Measurements from ENCODE around the gene GID4.
"Not testable (repeated sequence)": the region's sequence is repeated elsewhere in the genome, so short reads cannot be mapped to it uniquely, and the experiment has no call there.

Gene GID4

GRCh38 chr17:18038861-18039534, at the start of gene GID4, which contains the start of gene ATPAF2:
GID4 (plus strand) TSS chr17:18039408; CDS start chr17:18039465, 57 bp downstream.
ATPAF2 (minus strand) TSS chr17:18039168; CDS start chr17:18039013, 155 bp downstream.
- peak; percentile 97 to 99 for DNase-seq

DNA sequence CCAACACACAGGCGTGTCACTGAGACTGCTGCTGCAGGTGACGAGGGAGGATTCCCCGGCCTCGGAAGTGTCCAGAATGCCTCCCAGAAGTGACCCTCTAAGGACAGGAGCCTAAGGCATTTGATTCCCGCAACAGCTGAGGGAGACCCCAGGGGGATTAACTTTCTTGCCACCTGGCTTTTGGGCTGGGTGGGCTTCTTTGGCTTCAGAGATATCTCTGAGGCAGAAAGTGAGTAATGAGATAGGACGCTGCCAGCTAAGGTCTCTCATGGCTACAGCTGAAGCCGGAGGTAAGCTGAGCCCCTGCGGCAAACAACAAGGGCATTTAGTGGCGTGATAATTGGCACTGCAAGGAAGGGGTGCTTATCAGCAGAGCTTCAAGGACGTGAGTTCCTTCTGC, 49.6 kb upstream of the GID4 start:
- DNase-seq = no peak

- no peak for DNase-seq
Measured at GRCh38 chr17:17990282-17990681, 48.9 kb upstream of the GID4 start.

DNA sequence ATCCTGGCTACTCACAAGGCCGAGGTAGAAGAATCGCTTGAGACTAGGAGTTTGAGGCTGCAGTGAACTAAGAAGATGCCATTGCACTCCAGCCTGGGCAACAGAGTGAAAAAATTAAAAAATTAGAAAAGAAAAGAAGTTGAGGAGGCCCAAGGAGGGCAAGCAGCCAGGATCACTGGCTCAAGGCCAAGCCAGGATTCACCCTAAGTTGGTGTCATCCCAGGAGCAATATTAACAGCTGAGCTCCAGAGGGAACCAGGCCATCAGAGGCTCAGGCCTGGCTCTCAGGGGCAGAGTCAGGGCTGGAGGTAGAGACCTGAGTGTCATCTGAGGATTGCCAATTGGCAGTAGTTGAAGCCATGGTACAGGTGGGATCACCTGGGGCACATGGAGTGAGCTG, 45.8 kb upstream of the GID4 start:
- DNase-seq = no peak

DNA sequence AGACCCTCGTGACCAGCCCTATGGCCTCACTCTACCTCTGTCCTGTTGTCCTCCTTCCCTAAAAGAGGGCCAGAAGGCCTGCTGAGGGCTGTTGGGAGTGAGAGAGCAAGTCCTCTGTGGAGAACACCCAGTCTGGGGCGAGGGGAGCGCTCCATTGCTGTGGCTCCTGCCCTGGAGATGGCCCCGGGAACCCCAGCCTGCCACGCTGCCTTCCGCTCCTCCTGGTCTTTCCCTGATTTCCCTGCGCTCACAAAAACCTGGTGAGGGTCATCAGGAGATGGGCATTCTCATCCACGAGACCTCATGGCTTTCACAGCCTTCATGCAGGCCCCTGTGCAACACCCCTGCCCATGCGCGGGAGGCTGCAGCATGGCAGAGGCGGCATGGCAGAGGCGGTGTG, 45.4 kb upstream of the GID4 start:
- DNase-seq = no peak

DNA sequence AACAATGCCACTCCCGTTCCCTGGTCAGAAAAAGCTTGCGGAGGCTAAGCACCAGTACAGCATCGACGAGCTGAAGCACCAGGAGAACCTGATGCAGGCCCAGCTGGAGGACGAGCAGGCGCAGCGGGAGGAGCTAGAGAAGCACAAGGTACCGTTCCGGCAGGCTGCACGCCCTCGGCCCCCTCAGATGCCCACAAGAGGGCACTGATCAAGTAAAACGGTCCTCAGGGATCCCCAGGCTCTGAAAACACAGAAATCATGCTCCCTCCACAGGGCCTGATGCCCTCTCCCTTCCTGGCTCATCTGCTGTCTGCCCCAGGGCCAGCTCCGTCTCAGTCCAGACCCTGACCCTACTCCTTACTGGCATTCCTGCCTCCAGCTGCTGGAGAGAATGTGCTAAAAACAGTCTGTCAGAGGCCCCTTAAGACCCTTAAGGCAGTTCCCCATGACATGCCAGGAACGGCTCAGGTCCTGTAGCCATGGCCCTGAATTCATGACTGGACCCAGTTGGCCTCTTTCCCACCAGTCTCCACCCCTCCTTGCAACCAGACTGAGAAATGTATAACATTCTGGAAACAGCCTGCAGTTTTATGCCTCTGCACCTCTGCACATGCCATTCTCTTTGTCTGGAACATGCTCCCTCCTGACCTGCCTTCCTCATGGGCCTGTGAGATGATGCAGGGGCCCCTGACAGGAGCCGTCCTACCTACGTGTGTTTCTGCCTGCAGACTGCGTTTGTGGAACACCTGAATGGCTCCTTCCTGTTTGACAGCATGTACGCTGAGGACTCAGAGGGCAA, 44.7 kb upstream of the GID4 start:
- no peak for DNase-seq

GRCh38 chr17:17995887-17996286, 43.3 kb upstream of the GID4 start:
- not testable (repeated sequence) for DNase-seq

DNA sequence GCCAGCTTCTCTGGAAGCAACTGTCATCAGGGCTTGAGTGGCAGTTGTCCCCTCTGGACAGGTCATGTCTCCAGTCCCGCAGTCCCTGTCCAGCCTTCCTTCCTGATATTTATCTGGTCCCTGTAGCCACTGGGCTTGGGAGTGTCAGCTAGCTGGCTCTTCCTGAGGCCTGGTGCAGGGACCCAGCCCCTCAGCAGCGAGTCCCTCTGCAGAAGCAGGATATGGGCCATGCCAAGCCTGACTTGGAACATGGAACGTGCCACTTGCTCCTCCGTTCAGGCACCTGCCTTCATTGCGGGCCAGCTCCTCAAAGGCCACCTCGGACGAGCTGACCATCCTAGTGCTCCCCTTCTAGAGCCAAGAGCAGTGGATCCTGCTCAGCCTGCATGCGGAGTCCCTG, 40.3 kb upstream of the GID4 start:
- DNase-seq = no peak

- no peak for DNase-seq
Measured at GRCh38 chr17:17999364-18000029, 39.7 kb upstream of the GID4 start.

DNA sequence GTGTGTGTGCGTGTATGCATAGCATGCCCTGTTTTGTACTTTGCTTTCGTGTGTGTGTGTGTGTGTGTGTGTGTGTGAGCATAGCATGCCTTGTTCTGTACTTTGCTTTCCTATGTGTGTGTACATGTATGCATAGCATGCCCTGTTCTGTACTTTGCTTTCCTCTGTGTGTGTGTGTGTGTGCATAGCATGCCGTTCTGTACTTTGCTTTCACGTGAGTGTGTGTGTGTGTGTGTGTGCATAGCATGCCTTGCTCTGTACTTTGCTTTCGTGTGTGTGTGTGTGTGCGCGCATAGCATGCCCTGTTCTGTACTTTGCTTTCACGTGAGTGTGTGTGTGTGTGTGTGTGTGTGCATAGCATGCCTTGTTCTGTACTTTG, 39.2 kb upstream of the GID4 start:
- DNase-seq = no peak

- no peak for DNase-seq
Measured at GRCh38 chr17:18002171-18002570, 37.0 kb upstream of the GID4 start.

- no peak for DNase-seq
Measured at GRCh38 chr17:18004345-18004744, 34.9 kb upstream of the GID4 start.

DNA sequence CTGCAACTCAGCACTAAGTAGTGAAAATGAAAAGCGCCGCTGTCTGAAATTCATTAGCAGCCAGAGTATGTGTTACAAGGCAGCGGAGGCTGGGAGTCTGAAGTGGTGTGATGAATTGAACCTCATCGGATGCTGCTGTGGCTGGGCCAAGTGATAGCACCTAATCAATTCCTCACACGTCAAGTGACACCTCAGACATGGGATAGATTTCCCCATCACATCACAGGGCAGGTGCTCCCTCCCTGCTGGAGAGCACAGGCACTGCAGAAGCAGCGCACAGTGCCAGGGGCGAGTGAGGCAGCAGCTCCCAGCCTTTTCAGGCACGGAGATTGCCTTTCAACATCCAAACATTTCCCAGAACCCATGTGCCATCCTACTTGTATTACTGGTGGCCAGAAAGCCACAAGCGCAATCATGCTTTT, 34.3 kb upstream of the GID4 start:
- no peak for DNase-seq

GRCh38 chr17:18005496-18005895, 33.7 kb upstream of the GID4 start:
- DNase-seq = no peak

GRCh38 chr17:18006495-18007239, 32.5 kb upstream of the GID4 start:
- no peak for DNase-seq

- DNase-seq = no peak
Measured at GRCh38 chr17:18008496-18009268, 30.5 kb upstream of the GID4 start.

- no peak for DNase-seq
Measured at GRCh38 chr17:18009609-18010420, 29.4 kb upstream of the GID4 start.

GRCh38 chr17:18011286-18011685, 27.9 kb upstream of the GID4 start:
- DNase-seq = no peak

DNA sequence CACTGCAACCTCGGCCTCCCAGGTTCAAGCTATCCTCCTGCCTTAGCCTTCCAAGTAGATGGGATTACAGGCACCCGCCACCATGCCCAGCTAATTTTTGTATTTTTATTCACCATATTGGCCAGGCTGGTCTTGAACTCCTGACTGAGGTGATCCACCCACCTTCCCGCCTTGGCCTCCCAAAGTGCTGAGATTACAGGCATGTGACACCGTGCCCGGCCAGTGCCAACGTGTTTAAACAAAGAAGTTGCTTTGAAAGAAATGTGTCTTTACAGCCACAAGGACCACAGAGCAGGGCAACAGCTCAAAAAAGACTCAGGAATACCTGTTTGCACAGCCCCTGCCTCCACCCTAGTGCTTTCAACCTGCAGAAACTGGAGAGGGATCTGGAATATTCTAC, 25.2 kb upstream of the GID4 start:
- DNase-seq = no peak

GRCh38 chr17:18015593-18015992, 23.6 kb upstream of the GID4 start:
- DNase-seq = no peak

DNA sequence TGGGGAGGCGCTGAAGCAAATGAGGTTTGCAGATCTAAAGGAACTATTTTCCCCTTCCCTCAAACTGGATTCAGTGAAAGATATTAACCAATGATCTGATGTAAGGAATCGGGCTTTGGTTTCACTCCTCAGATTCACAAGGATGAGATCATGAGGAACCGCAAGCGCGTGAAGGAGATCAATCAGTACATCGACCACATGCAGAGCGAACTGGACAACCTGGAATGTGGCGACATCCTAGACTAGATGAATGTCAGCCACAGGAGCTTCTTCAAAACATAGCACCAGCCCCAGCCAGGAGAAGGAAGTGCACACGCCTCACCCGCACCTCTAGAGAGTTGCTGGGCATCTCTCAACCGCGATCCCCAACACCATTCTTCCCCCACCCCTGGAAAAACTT, 22.8 kb upstream of the GID4 start:
- no peak for DNase-seq

Measured in hippocampal formation (tissue), 2 donors.